Activated T-helper 1 cell treated with anti-CD3 and anti-CD28 coated beads, Interleukin-12 subunit alpha, Interleukin-12 subunit beta, Interleukin-2, Interleukin-4 antibody, amounts not matched to agents 30 ng/mL and 10 ng/mL and 1 ng/mL, durations not matched to agents 14 hours and 24 hours and 36 hours (primary cell): ENCODE results near the gene UBN1. TPM values are rescaled to one million over a fixed set of nuclear protein-coding genes. Genes with fewer than 3 reads are reported as not detected.
"Not testable (repeated sequence)": the region's sequence is repeated elsewhere in the genome, so short reads cannot be mapped to it uniquely, and the experiment has no call there.

Experiments
- DNase-seq: peaks from one replicate; pipeline ENCODE4 v3.0.0; 2021; ENCODE audit warnings: low spot score
- H3K27ac Mint-ChIP-seq: one replicate; pipeline ENCODE4 v1.8.0; 2021; ENCODE audit warnings: mild to moderate bottlenecking, mixed read lengths
- H3K27me3 Mint-ChIP-seq: one replicate; pipeline ENCODE4 v1.8.0; 2022; ENCODE audit warnings: mild to moderate bottlenecking, moderate library complexity, mixed read lengths; ENCODE audit not compliant: insufficient read depth
- H3K36me3 Mint-ChIP-seq: one replicate; pipeline ENCODE4 v1.8.0; 2021; ENCODE audit warnings: low read depth, mixed read lengths
- H3K4me1 Mint-ChIP-seq: one replicate; pipeline ENCODE4 v1.8.0; 2021; ENCODE audit warnings: low read depth, mixed read lengths
- H3K4me3 Mint-ChIP-seq: one replicate; pipeline ENCODE4 v1.8.0; 2021; ENCODE audit warnings: mild to moderate bottlenecking, moderate library complexity, mixed read lengths
- H3K9me3 Mint-ChIP-seq: one replicate; pipeline ENCODE4 v1.8.0; 2021; ENCODE audit warnings: mixed read lengths
- intact Hi-C: fragments of 100-400 bp; cut with micrococcal nuclease; formaldehyde crosslinking; loops from one replicate; pipeline ENCODE4 v1.15.1; 2024
- total RNA-seq: library from RNA; stranded (reverse); gene quantifications from 2 replicates; pipeline ENCODE4 v1.2.3, GENCODE V29; 2022

UBN1 gene
- total RNA-seq, 1 donor from 2014 or later, result 39.6 TPM

- Mint-ChIP-seq H3K27ac (no peak overlapping the region), H3K4me3 (no peak overlapping the region), H3K27me3 (no peaks in the 10 kb centered on the region), H3K36me3 (peaks cover 3% of the 10 kb centered on the region), H3K4me1 (no peaks in the 10 kb centered on the region), H3K9me3 (peaks cover 20% of the 10 kb centered on the region)
- no peak for DNase-seq
- intact Hi-C loops, result no loop called here
These were observed 79.6 kb downstream of the UBN1 start for GRCh38 chr16:4926928-4927327.

DNA sequence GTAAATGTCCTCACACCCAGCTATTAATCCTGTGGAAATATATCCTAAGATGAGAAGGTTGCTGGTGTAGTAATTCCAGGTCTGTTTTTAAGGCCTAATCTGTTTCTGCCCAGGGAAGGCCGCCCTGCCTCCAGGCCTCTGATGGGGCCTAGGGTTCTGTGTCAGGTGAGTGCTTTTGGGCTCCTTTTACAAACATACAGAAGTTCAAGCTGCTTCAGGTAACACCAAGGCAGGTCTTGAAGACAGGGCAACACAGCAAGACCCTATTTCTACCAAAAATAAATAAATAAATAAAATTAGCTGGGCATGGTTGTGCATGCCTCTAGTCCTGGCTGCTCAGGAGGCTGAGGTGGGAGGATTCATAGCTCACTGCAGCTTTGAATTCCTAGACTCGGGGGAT lies 80.4 kb downstream of the UBN1 start:
- Mint-ChIP-seq H3K4me1 (no peaks in the 10 kb centered on the region), H3K9me3 (peaks cover 20% of the 10 kb centered on the region), H3K36me3 (peaks cover 3% of the 10 kb centered on the region), H3K4me3 (no peak overlapping the region), H3K27ac (no peak overlapping the region), H3K27me3 (no peaks in the 10 kb centered on the region)
- intact Hi-C loops, result no loop called here
- DNase-seq, result no peak

- intact Hi-C loops, result no loop called here
- Mint-ChIP-seq H3K27me3 (no peaks in the 10 kb centered on the region), H3K27ac (no peak overlapping the region), H3K4me1 (no peaks in the 10 kb centered on the region), H3K9me3 (peaks cover 20% of the 10 kb centered on the region), H3K36me3 (peaks cover 3% of the 10 kb centered on the region), H3K4me3 (no peak overlapping the region)
- DNase-seq, result no peak
These were observed 80.9 kb downstream of the UBN1 start for GRCh38 chr16:4928227-4928626.

GRCh38 chr16:4929619-4930018 lies 82.3 kb downstream of the UBN1 start:
- H3K27ac Mint-ChIP-seq, H3K4me1 Mint-ChIP-seq, H3K27me3 Mint-ChIP-seq, DNase-seq, H3K4me3 Mint-ChIP-seq, intact Hi-C loops, H3K36me3 Mint-ChIP-seq: not testable (repeated sequence)
- peaks cover 20% of the 10 kb centered on the region for H3K9me3 Mint-ChIP-seq

DNA sequence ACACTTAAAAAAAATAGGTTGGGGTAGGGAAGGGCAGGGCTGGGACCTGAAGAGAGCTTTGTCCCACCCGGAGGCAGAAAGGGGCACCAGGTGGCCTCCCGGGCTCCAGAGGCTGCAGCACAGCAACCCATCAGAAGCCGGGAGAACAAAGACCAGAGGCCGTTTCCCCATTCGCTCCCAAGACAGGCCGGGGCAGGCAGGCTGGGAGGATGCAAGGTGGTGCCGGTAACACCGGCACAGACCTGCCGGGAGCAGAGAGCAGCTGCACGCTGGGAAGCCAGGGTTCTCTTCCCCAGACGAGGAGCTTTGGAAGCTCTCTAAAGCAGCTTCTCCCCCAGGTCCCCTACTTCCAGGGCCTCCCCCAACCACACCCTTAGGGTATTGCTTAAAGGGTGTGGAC lies 84.1 kb downstream of the UBN1 start:
- no peak for DNase-seq
- Mint-ChIP-seq H3K4me3 (no peak overlapping the region), H3K36me3 (peaks cover 3% of the 10 kb centered on the region), H3K9me3 (peaks cover 15% of the 10 kb centered on the region), H3K27ac (no peak overlapping the region), H3K4me1 (no peaks in the 10 kb centered on the region), H3K27me3 (peaks cover 15% of the 10 kb centered on the region)
- intact Hi-C loops, result no loop called here

Other genes starting within 250 kb of the UBN1 start
- gene UBALD1, start 232.6 kb upstream of the UBN1 start, total RNA-seq, result 23.1 and 26.2 TPM in 2 replicates
- 110 and 119 TPM in 2 replicates for gene MGRN1, start 222.7 kb upstream of the UBN1 start, total RNA-seq
- gene NUDT16L1, start 153.9 kb upstream of the UBN1 start, total RNA-seq, result 39.9 and 41.9 TPM in 2 replicates
- 21.1 and 25.8 TPM in 2 replicates for gene ANKS3, start 113.2 kb upstream of the UBN1 start, total RNA-seq
- gene DNAAF8, start 112.9 kb upstream of the UBN1 start, total RNA-seq, result not detected in 2 replicates
- 16.6 and 17.4 TPM in 2 replicates for gene ZNF500, start 80.3 kb upstream of the UBN1 start, total RNA-seq
- gene SEPTIN12, start 59.1 kb upstream of the UBN1 start, total RNA-seq, result not detected in 2 replicates
- gene SMIM22, start 52.1 kb upstream of the UBN1 start, total RNA-seq, result not detected in 2 replicates
- gene ROGDI, start 44.8 kb upstream of the UBN1 start, total RNA-seq, result 3.3 and 3.5 TPM in 2 replicates
- 119 and 120 TPM in 2 replicates for gene GLYR1, start 193 bp upstream of the UBN1 start, total RNA-seq
- gene PPL, start 89.7 kb downstream of the UBN1 start, total RNA-seq, result not detected in 2 replicates
- gene SEC14L5, start 110.8 kb downstream of the UBN1 start, total RNA-seq, result not detected in 2 replicates
- gene NAGPA, start 186.5 kb downstream of the UBN1 start, total RNA-seq, result 11.6 and 12.5 TPM in 2 replicates
- gene C16orf89, start 218.5 kb downstream of the UBN1 start, total RNA-seq, result not detected in 2 replicates
- gene ALG1, start 224.4 kb downstream of the UBN1 start, total RNA-seq, result 40.0 and 41.4 TPM in 2 replicates